K562 (cell line): ENCODE data around the gene TAF10. TPM values are rescaled to one million over a fixed set of nuclear protein-coding genes. Genes with fewer than 3 reads are reported as not detected.
A peak's percentile ranks its signal among the peaks of the same experiment; 100 is the strongest.

Experiments
- CREBBP ChIP-seq: IDR thresholded peaks from one replicate; pipeline ENCODE4 v1.6.1; 2012; ENCODE audit warnings: low read depth, mild to moderate bottlenecking, control low read depth, inconsistent platforms, low read length
- CREM ChIP-seq: IDR thresholded peaks from 2 replicates; pipeline ENCODE4 v1.6.1; 2014; ENCODE audit warnings: antibody characterized with exemption, low read depth
- DNMT1 ChIP-seq: fragments of 450-650 bp; IDR thresholded peaks from 2 replicates; pipeline ENCODE4 v1.6.1; 2016; ENCODE audit warnings: antibody characterized with exemption, mild to moderate bottlenecking
- GTF2E2 ChIP-seq: fragments of 200-800 bp; sonication (Bioruptor generic); IDR thresholded peaks from 2 replicates; pipeline ENCODE4 v1.6.1; 2016; ENCODE audit warnings: missing genetic modification characterization, missing compliant biosample characterization
- HMG20A ChIP-seq: fragments of 450-650 bp; formaldehyde crosslinking; conservative IDR thresholded peaks from 2 replicates; pipeline ENCODE4 v1.4.0; 2020; ENCODE audit warnings: mild to moderate bottlenecking, mixed read lengths
- NFRKB ChIP-seq: fragments of 450-650 bp; IDR thresholded peaks from 2 replicates; pipeline ENCODE4 v1.6.1; 2016; ENCODE audit warnings: low read depth
- SMAD2 ChIP-seq: fragments of 150-350 bp; IDR thresholded peaks from 2 replicates; pipeline ENCODE4 v1.6.1; 2014; ENCODE audit warnings: low read depth, mild to moderate bottlenecking, low read length
- SMARCA4 ChIP-seq: fragments of 450-650 bp; IDR thresholded peaks from 2 replicates; pipeline ENCODE4 v1.6.1; 2016
- SMARCB1 ChIP-seq: IDR thresholded peaks from 2 replicates; pipeline ENCODE4 v1.6.1; 2011; ENCODE audit warnings: improper control_type of control experiment, low read depth; ENCODE audit not compliant: insufficient read length
- SREBF1 ChIP-seq: fragments of 150-350 bp; IDR thresholded peaks from 2 replicates; pipeline ENCODE4 v1.6.1; 2014; ENCODE audit warnings: antibody characterized with exemption, low read depth, low read length, borderline replicate concordance
- SREBF2 ChIP-seq: sonication (generic); formaldehyde crosslinking; IDR thresholded peaks from 2 replicates; pipeline ENCODE4 v1.4.0; 2020; ENCODE audit warnings: mild to moderate bottlenecking, missing genetic modification reagents
- YBX1 ChIP-seq: fragments of 450-650 bp; IDR thresholded peaks from 2 replicates; pipeline ENCODE4 v1.7.1; 2016; ENCODE audit warnings: mild to moderate bottlenecking
- ZNF143 ChIP-seq: sonication (generic); formaldehyde crosslinking; IDR thresholded peaks from 2 replicates; pipeline ENCODE4 v1.9.0; 2022; ENCODE audit warnings: mild to moderate bottlenecking, missing genetic modification reagents
- ZNF224 ChIP-seq: sonication (generic); formaldehyde crosslinking; IDR thresholded peaks from 2 replicates; pipeline ENCODE4 v1.8.0; 2022; ENCODE audit warnings: mild to moderate bottlenecking, missing genetic modification reagents
- ZNF561 ChIP-seq: fragments of 450-650 bp; formaldehyde crosslinking; conservative IDR thresholded peaks from 2 replicates; pipeline ENCODE4 v1.4.0; 2020; ENCODE audit warnings: mild to moderate bottlenecking, moderate library complexity
- polyA plus RNA-seq, 8 experiments: library from polyadenylated mRNA; depleted of rRNA in 4 of 8; stranded (reverse) in 5 of 8; unstranded in 3 of 8; fragments of >200 nt; fragmentation: Nextera tagmentation in 2 of 8; fragmentation: Illumina TruSeq in 1 of 8; extraction: Ambion mirVana in 2 of 8; extraction: Trizol in 1 of 8; gene quantifications; 2 replicates each; pipeline versions ENCODE4 v1.2.1 to v1.2.3, GENCODE V29; 2011 to 2014; ENCODE audit warnings: inconsistent platforms in 1 of 8, missing spikeins in 1 of 8
- total RNA-seq, 7 experiments: library from RNA; depleted of rRNA in 6 of 7; stranded (reverse); fragments of >200 nt in 6 of 7; fragmentation: Illumina TruSeq in 2 of 7; extraction: Trizol in 2 of 7; gene quantifications; 2 replicates each; pipeline versions ENCODE4 v1.2.1 to v1.2.3, GENCODE V29; 2011 to 2021; ENCODE audit warnings: low replicate concordance in 1 of 7
- TF ChIP-seq, protein P1 (sequence below): fragments of 450-650 bp; IDR thresholded peaks from 2 replicates; pipeline ENCODE4 v1.6.1; 2014; ENCODE audit warnings: low read depth, mild to moderate bottlenecking, moderate library complexity, borderline replicate concordance
- TF ChIP-seq, protein P2 (sequence below): sonication (generic); formaldehyde crosslinking; IDR thresholded peaks from 2 replicates; pipeline ENCODE4 v1.9.0; 2022; ENCODE audit warnings: mild to moderate bottlenecking, missing genetic modification reagents
- TF ChIP-seq, protein P3 (sequence below): fragments of 450-650 bp; formaldehyde crosslinking; IDR thresholded peaks from 2 replicates; pipeline ENCODE4 v1.4.0; 2020; ENCODE audit warnings: mild to moderate bottlenecking, moderate library complexity
- TF ChIP-seq, protein P4 (sequence below): sonication (generic); formaldehyde crosslinking; IDR thresholded peaks from 2 replicates; pipeline ENCODE4 v1.8.1; 2023; ENCODE audit warnings: mild to moderate bottlenecking, missing genetic modification reagents
- TF ChIP-seq, protein P5 (sequence below): sonication (generic); formaldehyde crosslinking; IDR thresholded peaks from 2 replicates; pipeline ENCODE4 v1.8.1; 2022; ENCODE audit warnings: missing genetic modification reagents
- TF ChIP-seq, protein P6 (sequence below): fragments of 450-650 bp; formaldehyde crosslinking; IDR thresholded peaks from 2 replicates; pipeline ENCODE4 v1.4.0; 2020; ENCODE audit warnings: mild to moderate bottlenecking, mixed read lengths

Gene TAF10
- total and polyA plus RNA-seq, 9 of the 15 experiments (the other 6 are each of a cell fraction or from before 2014, with no cell fraction given) = 19.5 to 197 (median 121) TPM

DNA sequence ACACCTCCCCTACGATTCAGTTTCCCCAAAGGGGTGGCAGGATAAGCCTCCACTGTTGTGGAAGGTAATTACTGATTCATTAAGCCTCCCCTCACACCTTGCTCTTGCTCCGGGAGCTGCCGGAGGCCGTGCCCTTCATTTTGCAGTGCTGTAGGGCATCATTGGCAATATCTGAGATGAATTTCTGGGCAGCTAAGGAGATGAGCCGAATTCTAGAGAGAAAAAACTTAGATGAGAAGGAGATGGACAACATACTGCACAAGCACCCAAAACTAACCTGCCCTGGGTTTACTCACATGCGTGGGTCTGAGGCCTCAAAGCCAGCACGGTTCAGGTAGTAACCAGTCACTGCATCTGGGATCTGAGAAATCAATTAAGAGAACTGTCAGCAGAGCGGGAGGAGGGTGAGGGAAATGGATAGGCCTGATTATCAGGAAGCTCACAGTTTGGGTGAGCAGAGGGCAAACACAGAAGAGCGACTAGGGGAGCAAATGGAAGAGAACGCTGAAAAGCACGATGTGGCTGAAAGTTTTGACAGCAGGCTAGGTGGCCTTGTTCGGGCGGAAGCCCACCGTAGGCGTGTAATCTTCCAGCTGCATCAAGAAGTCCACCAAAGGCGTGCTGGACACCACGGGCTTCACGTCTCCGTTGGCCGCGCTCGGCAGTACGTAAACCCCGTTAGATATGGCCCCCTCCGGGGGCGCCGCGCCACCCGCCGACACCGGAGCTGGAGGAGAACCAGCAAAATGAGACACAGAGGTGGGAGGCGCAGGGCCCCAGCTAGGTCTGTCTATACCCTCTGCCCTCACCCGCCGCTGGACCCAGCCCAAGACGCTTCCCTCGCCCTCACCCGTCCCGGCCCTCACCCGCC, 689 bp downstream of the TAF10 start (continued):
- TF ChIP-seq, protein P1, sequence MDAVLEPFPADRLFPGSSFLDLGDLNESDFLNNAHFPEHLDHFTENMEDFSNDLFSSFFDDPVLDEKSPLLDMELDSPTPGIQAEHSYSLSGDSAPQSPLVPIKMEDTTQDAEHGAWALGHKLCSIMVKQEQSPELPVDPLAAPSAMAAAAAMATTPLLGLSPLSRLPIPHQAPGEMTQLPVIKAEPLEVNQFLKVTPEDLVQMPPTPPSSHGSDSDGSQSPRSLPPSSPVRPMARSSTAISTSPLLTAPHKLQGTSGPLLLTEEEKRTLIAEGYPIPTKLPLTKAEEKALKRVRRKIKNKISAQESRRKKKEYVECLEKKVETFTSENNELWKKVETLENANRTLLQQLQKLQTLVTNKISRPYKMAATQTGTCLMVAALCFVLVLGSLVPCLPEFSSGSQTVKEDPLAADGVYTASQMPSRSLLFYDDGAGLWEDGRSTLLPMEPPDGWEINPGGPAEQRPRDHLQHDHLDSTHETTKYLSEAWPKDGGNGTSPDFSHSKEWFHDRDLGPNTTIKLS = no peak
- TF ChIP-seq, protein P2, sequence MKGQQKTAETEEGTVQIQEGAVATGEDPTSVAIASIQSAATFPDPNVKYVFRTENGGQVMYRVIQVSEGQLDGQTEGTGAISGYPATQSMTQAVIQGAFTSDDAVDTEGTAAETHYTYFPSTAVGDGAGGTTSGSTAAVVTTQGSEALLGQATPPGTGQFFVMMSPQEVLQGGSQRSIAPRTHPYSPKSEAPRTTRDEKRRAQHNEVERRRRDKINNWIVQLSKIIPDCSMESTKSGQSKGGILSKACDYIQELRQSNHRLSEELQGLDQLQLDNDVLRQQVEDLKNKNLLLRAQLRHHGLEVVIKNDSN = no peak
- TF ChIP-seq SMARCA4 (no peak), SREBF1 (no peak), HMG20A (CRISPR knock-in tag) (no peak), ZNF143 (CRISPR knock-in tag) (no peak), CREBBP (no peak), ZNF224 (CRISPR knock-in tag) (no peak), SMARCB1 (no peak), SREBF2 (CRISPR knock-in tag) (no peak), ZNF561 (CRISPR knock-in tag) (no peak), DNMT1 (no peak; the same call in 1 of the 2 replicates), CREM (0 out of 2 replicates have a peak, but pooled peaks have one; percentile 20), NFRKB (no peak), YBX1 (no peak), GTF2E2 (tag) (no peak), SMAD2 (no peak)
- TF ChIP-seq, protein P3, sequence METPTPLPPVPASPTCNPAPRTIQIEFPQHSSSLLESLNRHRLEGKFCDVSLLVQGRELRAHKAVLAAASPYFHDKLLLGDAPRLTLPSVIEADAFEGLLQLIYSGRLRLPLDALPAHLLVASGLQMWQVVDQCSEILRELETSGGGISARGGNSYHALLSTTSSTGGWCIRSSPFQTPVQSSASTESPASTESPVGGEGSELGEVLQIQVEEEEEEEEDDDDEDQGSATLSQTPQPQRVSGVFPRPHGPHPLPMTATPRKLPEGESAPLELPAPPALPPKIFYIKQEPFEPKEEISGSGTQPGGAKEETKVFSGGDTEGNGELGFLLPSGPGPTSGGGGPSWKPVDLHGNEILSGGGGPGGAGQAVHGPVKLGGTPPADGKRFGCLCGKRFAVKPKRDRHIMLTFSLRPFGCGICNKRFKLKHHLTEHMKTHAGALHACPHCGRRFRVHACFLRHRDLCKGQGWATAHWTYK (CRISPR knock-in tag) = peak; percentile 81; the same call in 1 of the 2 replicates
- TF ChIP-seq, protein P4, sequence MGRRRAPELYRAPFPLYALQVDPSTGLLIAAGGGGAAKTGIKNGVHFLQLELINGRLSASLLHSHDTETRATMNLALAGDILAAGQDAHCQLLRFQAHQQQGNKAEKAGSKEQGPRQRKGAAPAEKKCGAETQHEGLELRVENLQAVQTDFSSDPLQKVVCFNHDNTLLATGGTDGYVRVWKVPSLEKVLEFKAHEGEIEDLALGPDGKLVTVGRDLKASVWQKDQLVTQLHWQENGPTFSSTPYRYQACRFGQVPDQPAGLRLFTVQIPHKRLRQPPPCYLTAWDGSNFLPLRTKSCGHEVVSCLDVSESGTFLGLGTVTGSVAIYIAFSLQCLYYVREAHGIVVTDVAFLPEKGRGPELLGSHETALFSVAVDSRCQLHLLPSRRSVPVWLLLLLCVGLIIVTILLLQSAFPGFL (CRISPR knock-in tag) = no peak
- TF ChIP-seq, protein P5, sequence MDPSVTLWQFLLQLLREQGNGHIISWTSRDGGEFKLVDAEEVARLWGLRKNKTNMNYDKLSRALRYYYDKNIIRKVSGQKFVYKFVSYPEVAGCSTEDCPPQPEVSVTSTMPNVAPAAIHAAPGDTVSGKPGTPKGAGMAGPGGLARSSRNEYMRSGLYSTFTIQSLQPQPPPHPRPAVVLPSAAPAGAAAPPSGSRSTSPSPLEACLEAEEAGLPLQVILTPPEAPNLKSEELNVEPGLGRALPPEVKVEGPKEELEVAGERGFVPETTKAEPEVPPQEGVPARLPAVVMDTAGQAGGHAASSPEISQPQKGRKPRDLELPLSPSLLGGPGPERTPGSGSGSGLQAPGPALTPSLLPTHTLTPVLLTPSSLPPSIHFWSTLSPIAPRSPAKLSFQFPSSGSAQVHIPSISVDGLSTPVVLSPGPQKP (CRISPR knock-in tag) = no peak
- TF ChIP-seq, protein P6, sequence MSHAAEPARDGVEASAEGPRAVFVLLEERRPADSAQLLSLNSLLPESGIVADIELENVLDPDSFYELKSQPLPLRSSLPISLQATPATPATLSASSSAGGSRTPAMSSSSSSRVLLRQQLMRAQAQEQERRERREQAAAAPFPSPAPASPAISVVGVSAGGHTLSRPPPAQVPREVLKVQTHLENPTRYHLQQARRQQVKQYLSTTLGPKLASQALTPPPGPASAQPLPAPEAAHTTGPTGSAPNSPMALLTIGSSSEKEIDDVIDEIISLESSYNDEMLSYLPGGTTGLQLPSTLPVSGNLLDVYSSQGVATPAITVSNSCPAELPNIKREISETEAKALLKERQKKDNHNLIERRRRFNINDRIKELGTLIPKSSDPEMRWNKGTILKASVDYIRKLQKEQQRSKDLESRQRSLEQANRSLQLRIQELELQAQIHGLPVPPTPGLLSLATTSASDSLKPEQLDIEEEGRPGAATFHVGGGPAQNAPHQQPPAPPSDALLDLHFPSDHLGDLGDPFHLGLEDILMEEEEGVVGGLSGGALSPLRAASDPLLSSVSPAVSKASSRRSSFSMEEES = 0 out of 2 replicates have a peak, but pooled peaks have one; percentile 1
